Epidermal melanocyte (primary cell): Measurements from ENCODE around the gene PRKCH.

Source experiments
- DNase-seq: peaks from one replicate; pipeline ENCODE4 v3.0.0; 2011; ENCODE audit warnings: low spot score; ENCODE audit not compliant: insufficient read length

Gene PRKCH

DNA sequence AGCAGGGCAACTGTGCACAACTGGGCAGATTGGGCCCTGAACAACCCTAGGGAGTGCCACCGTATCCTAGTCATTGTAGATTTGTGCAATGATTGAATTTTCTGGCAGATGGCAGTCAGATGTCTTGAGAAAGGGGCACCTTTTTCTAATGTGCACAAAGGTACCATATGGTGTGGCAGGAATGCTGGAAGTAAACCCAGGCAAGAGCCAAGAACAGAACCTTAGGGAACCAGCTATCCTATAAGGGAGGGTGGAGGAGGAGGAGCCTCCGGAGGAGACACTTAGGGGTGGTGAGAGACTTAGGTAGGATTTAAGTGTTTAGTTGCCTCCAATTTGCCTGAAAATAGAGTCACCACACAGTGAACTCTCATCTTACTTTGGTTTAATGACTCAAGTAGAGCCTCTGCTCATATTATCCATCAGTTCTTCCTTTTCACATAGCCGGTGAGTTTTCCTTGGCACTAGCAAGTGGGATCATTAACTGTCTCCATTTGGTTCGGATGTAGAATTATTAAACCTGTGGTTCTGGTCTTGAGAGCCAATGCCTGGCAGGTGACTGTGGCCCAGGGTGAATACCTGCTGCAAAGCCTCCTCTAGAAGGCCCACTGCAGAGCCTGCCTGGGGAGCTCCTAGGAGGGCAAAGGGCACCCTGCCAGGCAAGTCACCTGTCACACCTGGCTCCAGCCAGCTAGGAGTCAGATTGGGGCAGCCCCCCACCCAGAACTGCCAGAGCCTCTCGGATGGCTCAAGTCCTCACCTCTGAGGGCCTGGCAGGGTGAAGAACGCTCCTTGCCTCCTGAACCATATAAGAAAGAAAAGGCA, 189.6 kb downstream of the PRKCH start:
- no peak for DNase-seq

DNA sequence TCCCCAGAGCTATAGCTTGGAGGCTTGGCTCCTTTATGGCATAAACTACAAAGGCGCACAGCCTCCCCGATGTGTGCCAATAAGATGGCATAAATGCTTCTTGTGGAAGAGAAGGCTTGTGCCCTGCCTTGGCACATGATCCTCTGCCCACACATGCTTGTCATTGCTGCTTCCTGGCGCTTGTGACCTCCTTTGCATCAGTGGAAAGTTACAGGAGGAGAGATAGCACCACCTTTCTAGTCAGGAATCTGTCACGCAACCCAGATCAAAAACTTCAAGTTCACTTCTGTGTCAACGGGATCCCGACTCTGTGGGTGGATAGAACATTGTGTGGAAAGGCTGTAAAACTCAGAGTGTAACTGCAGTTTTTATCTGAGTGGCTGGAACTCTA, 190.2 kb downstream of the PRKCH start:
- DNase-seq, result no peak

DNA sequence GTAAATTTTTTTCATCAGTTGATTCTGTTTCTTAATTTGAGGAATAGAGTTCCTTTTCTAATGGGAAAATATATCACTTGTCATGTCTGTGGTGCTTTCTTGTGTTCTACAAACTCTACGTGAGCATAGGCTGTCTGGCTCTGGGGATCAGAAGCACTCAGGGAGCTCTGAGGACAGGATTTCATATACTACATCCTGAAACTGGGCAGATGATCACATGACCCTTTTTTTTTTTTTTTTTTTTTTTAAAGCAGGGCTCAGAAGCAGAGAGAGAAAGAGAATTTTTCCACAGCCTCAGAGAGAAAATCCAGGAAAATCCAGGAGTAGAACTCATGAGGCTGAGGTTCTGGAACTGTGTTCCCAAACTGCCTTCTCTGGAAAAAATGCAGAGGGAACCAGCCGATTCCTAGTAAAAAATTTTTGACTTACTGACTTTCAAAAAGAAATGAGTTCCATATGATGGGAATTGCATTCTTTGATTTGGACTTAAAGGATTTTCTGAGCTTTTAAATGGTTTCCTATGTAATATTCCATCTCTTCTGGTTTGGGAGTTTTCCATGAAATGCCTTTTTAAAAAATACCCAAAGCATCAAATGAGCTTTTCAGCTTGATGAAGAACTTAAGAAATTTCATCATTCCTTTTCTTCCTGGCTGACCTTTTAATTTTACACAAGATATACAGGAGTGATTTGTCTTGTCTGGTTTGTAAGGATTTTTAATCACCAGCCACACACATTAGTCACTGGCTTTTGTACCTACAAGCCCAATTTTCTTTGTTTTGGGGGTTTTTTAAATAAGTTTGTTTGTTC, 190.9 kb downstream of the PRKCH start:
- no peak for DNase-seq

DNA sequence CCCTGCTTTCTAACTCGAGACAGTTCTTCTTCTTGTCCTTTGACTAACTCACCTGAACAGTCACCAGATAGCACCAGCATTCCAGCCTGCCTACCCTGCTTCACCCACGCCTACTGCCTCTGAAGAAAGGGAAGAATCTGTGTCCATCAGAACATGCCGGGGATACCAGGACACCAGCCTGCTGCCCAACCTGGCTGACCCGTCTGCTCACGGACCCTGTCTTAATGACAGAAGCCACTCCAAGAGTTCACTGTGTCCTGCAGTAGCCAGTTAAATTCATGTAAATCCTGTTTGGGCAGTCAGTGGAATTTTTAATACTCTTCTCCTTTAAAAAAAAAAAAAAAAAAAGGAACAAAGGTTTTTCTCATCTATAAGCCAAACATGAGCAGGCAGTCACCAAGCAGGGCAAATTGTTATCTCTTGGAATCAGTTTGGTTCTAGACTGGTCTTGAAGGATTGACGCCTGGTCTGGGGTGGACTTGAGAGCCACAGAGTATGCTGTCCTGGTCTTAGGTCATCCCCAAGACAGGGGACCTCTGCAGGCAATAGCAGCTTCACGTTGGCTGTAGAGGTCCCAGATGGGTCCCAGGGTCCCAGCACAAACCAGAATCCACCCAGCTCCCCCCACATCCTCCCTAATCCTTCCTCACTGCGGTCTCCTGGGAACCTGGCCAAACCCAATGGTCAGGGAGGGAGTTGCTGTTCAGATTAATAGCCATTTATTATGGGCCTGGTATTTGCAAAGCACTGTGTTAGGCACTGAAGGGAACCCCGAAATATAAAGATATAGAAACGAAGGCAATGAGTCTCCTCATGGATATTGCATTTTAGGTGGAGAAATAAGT, 192.8 kb downstream of the PRKCH start:
- DNase-seq, result no peak

DNA sequence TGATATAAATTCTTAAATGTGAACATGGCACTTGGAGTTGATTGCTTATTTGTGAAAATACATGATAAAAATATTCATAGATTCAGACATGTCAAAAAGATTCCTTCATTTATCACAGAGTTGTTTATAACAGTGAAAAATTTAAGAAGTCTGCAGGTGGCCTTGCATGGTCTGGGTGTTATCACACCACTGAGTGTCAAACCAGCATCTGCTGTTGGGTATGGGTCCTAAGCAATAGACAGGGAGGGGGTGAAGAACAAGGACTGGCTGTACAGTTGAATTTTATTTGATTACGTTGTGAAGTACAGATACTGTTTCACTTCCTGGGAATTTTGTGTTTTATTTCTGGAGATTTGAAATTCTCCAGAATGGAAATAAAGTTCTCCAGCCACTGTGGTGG, 193.5 kb downstream of the PRKCH start:
- no peak for DNase-seq

DNA sequence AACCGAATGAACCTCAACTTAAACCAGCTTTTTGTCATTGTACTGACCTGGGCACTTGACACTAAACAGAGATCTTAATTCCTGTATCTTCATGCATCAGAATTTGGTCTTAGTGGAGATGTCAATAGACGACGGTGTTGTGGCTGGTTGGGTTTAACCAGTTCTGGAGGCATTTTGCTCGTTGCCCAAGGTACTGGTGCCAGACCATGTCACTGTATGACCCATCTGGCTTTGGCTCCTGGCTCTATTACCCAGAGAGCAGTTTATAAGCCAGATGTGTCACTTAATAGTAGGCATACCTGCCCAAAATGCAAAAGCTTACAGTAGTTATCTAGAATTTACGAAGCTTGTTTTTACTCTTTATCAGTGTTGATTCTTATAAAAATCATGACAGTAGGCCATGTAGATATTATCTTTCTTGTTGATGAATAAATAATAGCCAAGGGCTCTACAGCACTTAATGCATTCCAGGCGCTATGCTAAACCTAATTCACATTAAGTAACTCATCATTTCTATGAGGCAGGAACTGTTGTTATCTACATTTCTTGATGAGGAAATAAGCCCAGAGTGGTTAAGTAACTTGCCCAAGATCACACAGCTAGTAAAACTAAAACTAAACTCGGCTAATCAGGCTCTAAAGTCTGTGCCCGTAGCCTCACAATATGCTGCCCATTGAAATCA, 194.2 kb downstream of the PRKCH start:
- no peak for DNase-seq

DNA sequence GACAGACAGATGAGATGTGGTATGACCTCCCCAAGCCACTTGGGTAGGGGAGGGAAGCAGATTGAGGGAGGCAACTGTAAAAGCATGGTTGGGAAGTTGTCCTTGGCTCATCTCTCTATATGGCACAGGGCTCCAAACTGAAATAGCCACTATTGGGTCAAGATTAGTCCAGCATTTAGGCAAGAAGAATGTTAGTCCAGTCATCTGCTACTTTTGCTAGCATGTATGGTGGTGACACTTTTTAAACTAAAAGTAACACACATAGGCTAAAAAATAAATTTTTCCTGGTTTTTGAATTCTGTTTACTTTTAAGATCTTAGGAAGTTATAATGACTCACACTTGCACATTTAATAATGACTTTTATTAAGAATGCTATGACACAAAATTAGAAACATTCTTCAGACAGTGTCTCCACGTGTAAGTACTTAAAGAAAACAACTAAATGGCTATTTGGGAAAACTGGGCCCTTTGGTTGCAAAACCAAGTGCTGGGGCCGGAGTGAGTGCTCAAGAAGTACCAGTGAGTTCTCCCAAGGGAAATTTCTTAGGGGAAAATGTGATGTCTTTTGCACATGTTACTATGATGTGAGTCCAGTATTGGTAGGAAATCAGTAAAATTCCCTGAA, 194.9 kb downstream of the PRKCH start:
- DNase-seq, result no peak

DNA sequence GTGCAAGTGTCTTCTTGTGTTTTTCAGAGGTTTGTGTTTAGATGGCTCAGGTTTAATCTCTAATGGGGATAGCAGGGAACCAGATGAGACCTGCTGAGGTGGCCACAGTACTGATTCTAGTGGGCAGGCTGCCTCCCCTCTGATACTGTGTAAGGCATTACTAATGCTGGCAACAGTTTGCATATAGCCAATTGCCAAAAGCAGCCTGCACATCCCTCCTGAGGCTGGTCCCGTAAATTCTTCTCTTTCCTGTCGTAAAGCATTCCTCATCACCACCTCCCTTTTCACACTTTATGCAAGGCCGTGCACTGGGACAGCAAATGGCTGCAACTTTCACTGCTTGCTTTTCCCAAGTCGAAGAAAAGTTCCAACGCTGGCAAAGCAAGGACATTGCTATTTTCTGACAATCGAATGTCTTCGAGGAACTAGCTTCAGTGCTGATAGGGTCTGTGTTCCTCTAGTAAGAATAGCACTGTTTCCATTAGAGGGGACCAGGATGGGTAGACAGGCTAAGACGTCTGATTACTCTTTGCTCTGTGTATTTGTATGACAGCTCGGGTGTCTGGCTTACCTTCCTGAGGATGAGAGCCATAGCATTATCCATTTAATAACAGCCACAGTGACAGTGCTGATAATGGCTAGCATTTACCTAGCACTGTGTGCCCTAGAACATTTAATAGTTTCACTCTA, 195.7 kb downstream of the PRKCH start:
- DNase-seq, result no peak

DNA sequence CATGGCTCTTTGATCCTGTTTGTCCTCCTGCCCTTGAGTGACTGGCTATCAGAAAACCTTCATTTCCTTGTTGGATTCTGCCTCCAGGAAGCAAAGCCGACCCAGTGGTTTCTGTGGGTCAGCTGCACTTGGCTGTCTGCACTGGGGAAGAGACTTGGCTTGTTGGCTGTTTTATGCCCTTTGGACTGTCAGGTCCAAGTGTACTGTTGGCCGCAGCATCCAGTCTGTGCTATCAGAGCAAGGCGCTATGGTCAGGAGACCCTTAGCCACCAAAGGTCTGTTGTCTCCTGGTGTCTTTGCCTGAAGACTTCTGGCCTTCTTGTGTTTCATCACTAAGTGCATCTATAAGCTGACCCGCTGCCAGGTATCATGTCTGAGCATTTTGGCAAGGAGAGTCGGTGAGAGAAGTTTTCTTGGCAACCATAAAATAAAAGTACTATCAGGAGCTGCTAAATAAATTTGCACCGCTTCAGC, 196.6 kb downstream of the PRKCH start:
- DNase-seq, result no peak

DNA sequence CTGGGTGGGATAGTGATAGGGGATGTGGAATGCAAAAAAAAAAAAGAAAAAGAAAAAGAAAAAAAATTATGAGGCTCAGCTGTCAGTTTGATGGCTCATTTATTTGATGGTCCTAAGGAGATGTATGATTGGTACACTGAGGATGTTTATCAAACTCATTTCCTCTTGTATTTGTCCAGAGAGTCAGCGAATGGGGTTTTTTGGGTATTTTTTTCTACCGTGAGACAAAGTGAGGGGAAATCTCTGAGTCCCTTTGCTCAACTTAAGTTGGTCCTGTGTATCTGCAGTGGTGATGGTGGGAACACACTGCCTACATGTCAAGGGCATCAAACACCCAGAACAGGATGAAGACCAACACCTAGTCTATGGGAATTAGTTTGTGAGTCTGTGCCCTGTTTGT, 197.0 kb downstream of the PRKCH start:
- DNase-seq, result no peak

DNA sequence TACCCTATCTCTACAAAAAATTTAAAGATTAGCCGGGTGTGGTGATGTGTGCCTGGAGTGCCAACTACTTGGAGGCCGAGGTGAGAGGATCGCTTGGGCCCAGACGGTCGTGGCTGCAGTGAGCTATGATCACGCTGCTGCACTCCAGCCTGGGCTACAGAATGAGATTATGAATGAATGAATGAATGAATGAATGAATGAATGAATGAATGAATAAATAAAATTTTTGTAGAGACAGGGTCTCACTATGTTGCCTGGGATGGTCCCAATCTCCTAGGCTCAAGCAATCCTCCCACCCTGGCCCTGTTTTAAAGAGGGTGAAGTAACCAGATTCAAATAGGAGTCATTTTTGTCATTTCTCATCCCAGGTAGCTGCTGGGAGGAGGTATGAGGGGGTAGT, 197.7 kb downstream of the PRKCH start:
- DNase-seq, result no peak

DNA sequence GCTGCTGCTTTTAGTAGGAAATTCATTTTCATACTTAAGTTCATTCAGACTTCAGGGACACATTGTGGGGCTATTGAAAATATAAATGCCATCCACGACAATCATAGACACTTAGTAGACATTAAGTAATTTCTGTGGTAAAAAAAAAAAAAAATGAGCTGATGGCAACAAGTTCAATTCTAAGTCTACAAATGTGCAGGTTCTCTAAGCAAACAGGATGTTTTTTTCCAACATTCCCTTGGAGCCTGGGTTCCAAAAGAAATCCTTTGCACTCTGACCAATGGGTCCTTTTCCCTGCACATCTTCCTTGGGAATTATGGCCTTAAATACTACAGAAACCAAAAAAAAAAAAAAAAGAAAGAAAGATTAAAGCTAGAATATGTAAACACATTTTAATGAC, 198.4 kb downstream of the PRKCH start:
- DNase-seq, result no peak

DNA sequence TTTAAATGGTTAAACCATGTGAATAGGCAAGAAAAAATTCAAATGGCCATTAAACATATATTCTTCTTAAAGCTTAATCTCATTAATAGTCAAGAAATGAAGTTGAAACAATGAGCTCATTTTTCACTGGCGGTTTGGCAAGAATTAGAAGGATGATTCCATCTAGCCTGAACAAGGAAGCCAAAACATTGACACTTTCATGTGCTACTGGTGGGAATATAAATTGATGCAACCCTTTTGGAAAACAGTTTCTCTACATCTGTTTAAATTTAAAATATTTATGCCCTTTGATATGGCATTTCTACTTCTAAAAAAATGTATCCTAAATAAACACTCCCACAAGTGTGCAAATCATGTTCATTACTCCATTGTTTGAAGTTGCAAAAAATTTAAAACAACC, 199.2 kb downstream of the PRKCH start:
- no peak for DNase-seq

DNA sequence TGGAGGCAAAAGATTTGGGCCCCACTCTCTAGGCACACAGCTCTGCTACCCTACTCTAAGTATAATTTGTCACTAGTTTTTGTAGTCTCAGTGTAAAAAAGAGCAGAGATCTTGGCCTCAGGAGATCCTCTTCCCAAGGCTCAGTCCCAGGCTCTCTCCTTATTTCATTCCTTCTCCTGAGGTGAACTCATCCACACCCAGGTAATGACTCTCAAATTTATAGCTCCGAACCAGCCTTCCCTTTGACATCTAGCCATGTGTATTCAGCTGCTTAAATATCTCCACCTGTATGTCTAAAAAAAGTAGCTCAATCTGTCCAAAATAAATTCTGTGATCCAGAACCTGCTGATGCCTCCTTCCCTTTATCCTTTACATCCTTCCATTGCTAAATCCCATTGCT, 200.4 kb downstream of the PRKCH start:
- DNase-seq, result no peak

DNA sequence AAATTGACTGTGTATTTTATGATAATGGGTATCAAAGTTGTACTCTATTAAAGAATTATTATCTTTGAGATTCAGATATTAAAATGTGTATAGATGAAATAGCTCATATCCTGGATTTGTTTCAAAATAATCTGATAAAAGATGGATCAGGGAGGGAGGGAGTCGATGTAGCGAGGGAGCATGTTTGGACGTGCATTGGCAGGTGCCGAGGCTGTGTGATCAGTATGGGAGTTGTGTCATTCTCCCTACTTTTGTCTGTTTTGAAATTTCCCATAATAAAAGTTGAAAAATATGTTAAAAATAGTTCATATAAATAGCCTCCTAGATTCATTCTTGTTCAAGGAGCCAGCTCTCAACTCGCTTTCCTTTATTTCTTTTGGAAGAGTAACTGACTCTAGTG, 202.4 kb downstream of the PRKCH start:
- DNase-seq, result no peak

DNA sequence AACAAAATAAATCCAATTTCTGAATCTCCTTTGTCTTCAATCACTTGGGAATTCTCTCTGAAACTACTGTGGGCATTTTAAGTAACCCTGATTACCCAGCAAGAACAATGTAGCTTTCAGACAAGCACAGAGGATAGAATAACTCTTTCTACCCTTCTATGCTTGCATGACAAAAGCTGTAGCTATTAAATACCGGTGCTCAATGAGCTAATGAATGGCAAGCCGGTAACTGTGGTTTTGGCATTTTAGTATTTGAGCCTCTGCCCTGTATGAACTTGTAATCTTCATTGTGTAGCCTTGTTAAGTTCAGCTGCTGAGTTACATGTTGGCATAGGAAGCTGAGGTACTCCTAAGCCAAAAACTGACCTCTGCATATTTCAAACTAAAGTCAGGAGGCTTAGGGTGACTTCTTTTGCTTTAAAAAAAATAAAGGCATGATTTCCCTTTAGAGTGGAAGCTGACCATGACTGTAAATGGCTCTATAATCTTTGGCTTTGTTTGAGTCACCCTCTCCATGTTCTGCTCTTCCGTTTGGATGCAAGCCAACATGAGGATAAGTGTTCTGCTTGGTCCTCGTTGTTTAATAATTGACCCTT, 202.9 kb downstream of the PRKCH start:
- DNase-seq, result no peak

DNA sequence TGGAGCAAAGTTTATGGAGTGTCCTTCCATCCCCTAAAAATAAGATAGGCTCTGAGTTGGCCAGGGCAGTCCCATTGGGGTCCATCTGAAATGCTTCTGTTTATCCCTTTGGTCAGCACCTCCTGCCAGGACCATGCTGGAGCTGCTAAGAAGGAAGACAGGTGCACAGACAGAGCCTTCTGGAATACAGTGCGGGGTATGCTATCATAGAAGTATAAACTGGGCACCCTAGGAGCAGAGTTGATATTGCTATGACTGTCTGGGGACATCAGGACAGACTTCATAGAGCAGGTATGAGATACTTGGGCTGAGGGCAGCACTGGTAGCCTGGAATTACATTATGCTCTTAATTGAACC, 203.5 kb downstream of the PRKCH start:
- no peak for DNase-seq

DNA sequence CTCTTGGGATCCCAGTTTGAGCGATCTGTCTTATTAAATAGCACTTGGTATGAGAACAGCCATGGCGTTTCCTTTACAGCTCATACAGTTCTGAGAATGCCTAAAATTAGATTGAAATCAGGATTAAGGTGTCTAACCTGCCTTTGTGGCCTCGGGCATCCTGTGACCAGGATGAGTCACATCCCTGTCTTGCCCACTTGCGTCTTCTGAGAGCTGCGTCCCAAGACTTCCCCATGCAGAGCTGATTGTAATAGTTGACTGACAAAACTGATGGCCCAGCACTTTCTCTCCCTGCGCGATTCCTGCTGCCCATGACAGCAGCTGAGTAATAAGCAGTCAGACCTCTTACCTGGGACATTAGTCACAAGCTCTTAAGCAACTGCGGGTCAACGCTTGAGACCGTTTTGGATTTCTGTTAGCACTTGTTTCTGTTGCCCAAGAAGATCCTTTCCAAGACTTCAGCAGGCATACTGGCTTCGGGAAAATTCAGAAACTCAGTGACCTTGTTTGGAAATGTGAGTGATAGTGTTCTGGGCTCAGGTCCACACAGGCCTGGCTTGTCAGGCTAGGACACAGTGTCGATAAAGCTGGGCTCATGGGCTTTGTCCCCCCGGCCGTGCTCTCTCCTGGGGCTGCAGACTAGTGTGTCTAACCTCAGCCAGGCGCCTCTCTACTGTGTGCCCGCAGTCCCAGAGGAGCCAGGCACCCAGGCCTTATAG, 204.1 kb downstream of the PRKCH start:
- no peak for DNase-seq
